T-cell (primary cell): ENCODE results near the gene FAM76A. TPM values are rescaled to one million over a fixed set of nuclear protein-coding genes. Genes with fewer than 3 reads are reported as not detected.
"Not testable (repeated sequence)": the region's sequence is repeated elsewhere in the genome, so short reads cannot be mapped to it uniquely, and the experiment has no call there.

Experiments used
- ATAC-seq, 4 experiments: fragments of 200-7000 bp in 3 of 4; fragments of 150-1000 bp in 1 of 4; cut with Tn5 transposase; replicated peaks in 1 of 4; 1 replicate in 3 of 4; 2 replicates in 1 of 4; pipeline ENCODE4 v1.10.0; 2021; ENCODE audit warnings: moderate library complexity in 3 of 4, mild to moderate bottlenecking in 2 of 4, moderate number of reproducible peaks in 1 of 4
- CTCF ChIA-PET, 2 donors: fragments of 300-600 bp; sonication (Branson Sonifier 250); formaldehyde crosslinking; loops; one replicate each; lab custom pipeline; 2022; ENCODE audit warnings: antibody characterized with exemption in 2 of 2; lab: Charles Lee
- POLR2A ChIA-PET, 2 donors: fragments of 300-600 bp; sonication (Branson Sonifier 250); formaldehyde crosslinking; loops; one replicate each; lab custom pipeline; 2022; ENCODE audit warnings: antibody characterized with exemption in 2 of 2; lab: Charles Lee
- DNase-seq, 35 experiments: peaks; one replicate each; pipeline versions ENCODE4 v3.0.0 to v3.0.0-alpha.2; 2013 to 2023
- H3K27ac ChIP-seq: one replicate; pipeline ENCODE4 v1.5.1; 2013; ENCODE audit warnings: low read length
- H3K27me3 ChIP-seq, 2 experiments: replicated peaks in 1 of 2; 1 replicate in 1 of 2; 2 replicates in 1 of 2; pipeline versions ENCODE4 v1.6.1 to v1.7.0; 2013; ENCODE audit warnings: low read length in 1 of 2, mixed read lengths in 1 of 2; ENCODE audit not compliant: control insufficient read depth in 2 of 2, insufficient read depth in 2 of 2; ENCODE audit errors: extremely low read depth in 1 of 2
- H3K36me3 ChIP-seq, 2 donors: 1 replicate in 1 of 2; 2 replicates in 1 of 2; pipeline versions ENCODE4 v1.6.1 to v1.7.0; 2013; ENCODE audit warnings: low read length in 1 of 2; ENCODE audit not compliant: control insufficient read depth in 2 of 2, insufficient read depth in 1 of 2; ENCODE audit errors: extremely low read depth in 1 of 2
- H3K4me1 ChIP-seq, 2 experiments: 1 replicate in 1 of 2; 2 replicates in 1 of 2; pipeline versions ENCODE4 v1.6.1 to v1.7.0; 2013; ENCODE audit warnings: low read length in 2 of 2, mixed read lengths in 1 of 2; ENCODE audit not compliant: insufficient read depth in 2 of 2, control insufficient read depth in 1 of 2; ENCODE audit errors: extremely low read depth in 1 of 2
- H3K4me3 ChIP-seq, 2 donors: 1 replicate in 1 of 2; 2 replicates in 1 of 2; pipeline versions ENCODE4 v1.5.1 to v1.7.0; 2013; ENCODE audit warnings: mild to moderate bottlenecking in 2 of 2, low read length in 1 of 2, moderate library complexity in 1 of 2; ENCODE audit not compliant: control insufficient read depth in 1 of 2; ENCODE audit errors: extremely low read depth in 1 of 2
- H3K9me3 ChIP-seq: 2 replicates; pipeline ENCODE4 v1.7.0; 2013
- H3K27ac Mint-ChIP-seq, 2 donors: one replicate each; pipeline ENCODE4 v1.8.0; 2020 to 2021; ENCODE audit warnings: mild to moderate bottlenecking in 2 of 2, mixed read lengths in 2 of 2
- H3K27me3 Mint-ChIP-seq, 2 donors: one replicate each; pipeline ENCODE4 v1.8.0; 2021 to 2022; ENCODE audit warnings: mixed read lengths in 2 of 2
- H3K36me3 Mint-ChIP-seq: one replicate; pipeline ENCODE4 v1.8.0; 2021; ENCODE audit warnings: mixed read lengths
- H3K4me1 Mint-ChIP-seq, 3 donors: one replicate each; pipeline ENCODE4 v1.8.0; 2020 to 2022; ENCODE audit warnings: mixed read lengths in 3 of 3, mild to moderate bottlenecking in 1 of 3
- H3K4me3 Mint-ChIP-seq, 3 donors: one replicate each; pipeline ENCODE4 v1.8.0; 2020 to 2022; ENCODE audit warnings: mild to moderate bottlenecking in 3 of 3, mixed read lengths in 3 of 3, moderate library complexity in 3 of 3
- H3K9me3 Mint-ChIP-seq, 3 donors: one replicate each; pipeline ENCODE4 v1.8.0; 2020 to 2022; ENCODE audit warnings: mixed read lengths in 3 of 3
- WGBS: methylation state at CpG from one replicate; pipeline ENCODE4 v1.1.5; 2013; ENCODE audit warnings: missing lambda C conversion rate; ENCODE audit not compliant: insufficient coverage; 5-methylcytosine and 5-hydroxymethylcytosine counted together
- total RNA-seq, 35 experiments: library from RNA in 6 of 35; stranded (reverse) in 6 of 35; fragments of 120-200 nt in 1 of 35; gene quantifications; one replicate each; pipeline versions ENCODE4 v1.2.1 to v1.2.4 and lab custom pipeline; 2013 to 2026

Gene FAM76A
- total RNA-seq, 5 donors from 2014 or later (not counting 1 experiment from before 2014, with no cell fraction given) = 18.1 to 23.4 (median 21.2) TPM

DNA sequence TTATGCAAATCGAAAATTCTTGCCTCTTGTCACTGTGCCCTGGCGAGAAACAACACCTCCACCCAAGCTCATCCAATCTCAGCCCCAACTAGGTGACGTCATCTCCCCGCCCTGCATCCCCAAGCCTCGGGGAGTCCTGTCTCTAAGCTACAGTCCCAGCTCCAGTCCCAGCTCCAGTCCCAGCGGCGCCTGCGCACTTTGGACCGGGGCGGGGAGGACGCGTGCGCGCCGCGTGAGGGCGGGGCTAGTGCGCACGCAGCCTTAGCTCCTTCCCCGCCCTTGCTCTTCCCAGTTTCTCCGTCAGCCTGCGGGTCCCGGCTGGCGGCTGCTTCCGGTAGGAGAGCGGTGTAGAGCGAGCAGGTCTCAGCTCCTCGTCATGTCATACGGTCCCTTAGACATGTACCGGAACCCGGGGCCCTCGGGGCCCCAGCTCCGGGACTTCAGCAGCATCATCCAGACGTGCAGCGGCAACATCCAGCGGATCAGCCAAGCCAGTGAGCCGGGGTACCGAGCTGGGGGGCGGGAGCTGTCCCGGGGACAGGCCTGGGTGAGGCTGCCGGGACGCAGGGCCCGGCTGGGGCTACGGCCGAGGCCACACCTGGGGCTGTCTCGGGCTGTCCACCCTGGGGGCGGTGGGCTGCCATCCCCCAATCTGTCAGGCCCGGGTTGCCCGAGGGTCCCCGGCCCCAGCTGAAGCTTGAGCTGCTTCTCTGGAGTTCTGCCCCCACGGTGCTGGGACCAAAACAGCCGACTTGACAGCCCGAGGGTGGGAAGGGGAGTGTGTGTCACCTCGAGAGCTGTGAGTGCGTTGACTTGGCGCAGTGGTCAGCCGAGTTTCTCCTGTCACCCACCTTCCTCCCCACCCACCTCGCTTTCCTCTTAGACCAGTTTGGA, 47.4 kb downstream of the FAM76A start, which contains the start of gene STX12:
Gene STX12, plus strand, starts transcription at position 288 of the 894 bp plus-strand sequence. Its CDS starts 89 bp downstream, at position 377.
- CTCF ChIA-PET = interaction anchor here in 1 of 2 donors (0.5 to 1.9 kb wide), 14 partner anchors 25 to 1409 kb away, joined by 3 to 20 read pairs (median 3); partner anchors contain the start of genes FAM76A, SLC9A1 and SRSF4
- peak; percentile 93 to 96 (median 94) for ATAC-seq

DNA sequence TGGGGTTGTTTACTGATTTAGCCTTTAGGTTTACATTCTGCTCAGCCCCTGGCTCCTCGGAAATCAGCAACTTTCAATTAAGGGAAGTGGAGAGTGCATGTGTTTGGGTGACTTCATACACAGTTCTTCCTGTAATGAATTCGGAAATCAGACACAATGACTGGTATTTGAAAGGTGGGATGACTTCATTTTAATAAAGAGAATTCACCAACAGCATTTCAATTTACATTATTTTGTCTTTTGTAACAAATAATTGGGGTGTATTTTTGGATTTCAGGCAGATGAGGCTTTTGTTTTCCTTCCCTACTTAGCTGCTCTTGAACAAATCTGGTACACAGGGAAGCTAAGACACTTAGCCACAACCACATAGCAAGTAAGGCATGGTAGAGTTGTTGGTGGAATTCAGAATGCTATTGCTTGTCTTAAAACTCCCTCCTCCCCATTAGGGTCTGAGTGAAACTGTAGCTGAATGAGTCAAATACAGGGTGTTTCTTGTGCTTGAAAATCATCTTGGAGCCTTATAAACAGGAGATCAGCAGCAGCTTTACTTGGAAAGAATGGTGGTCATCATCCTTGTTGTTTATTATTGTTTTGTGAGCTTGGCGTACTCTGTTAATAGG, 48.2 kb downstream of the FAM76A start:
- no peaks in the 10 kb centered on the region for H3K9me3 Mint-ChIP-seq
- peak overlapping the region; percentile 90 to 95 for H3K27ac Mint-ChIP-seq
- ChIA-PET POLR2A (interaction anchor here in 1 of 2 donors (0.7 kb wide), 1 partner anchor 59 kb away, joined by 3 read pairs; no protein-coding TSS in a partner anchor), CTCF (interaction anchor here in 1 of 2 donors (0.6 to 1.9 kb wide), 8 partner anchors 12 to 1649 kb away, joined by 3 to 20 read pairs (median 3); partner anchors contain the start of genes FAM76A, SLC9A1 and SRSF4)
- Histone ChIP-seq H3K4me1 (peaks cover 15 to 19% of the 10 kb centered on the region in 2 experiments), H3K9me3 (no peaks in the 10 kb centered on the region), H3K4me3 (peak overlapping the region; percentile 82 to 86), H3K27ac (peak overlapping the region; percentile 91), H3K27me3 (no peaks in the 10 kb centered on the region), H3K36me3 (no peaks in the 10 kb centered on the region)
- H3K4me3 Mint-ChIP-seq = peak overlapping the region; percentile 84 to 98 (median 93)
- DNase-seq (no peak), ATAC-seq (peak in 1 of 4 experiments; percentile 5)
- no peaks in the 10 kb centered on the region for H3K27me3 Mint-ChIP-seq
- 0% methylated on average over 1 of the region's 3 CpGs for WGBS
- peaks cover 29 to 40% (median 37%) of the 10 kb centered on the region in 3 donors for H3K4me1 Mint-ChIP-seq
- peaks cover 6% of the 10 kb centered on the region for H3K36me3 Mint-ChIP-seq

More for the DNA sequence above, 47.4 kb downstream of the FAM76A start, which contains the start of gene STX12:
- peak within 1 kb of the TSS; percentile 82 to 86 for H3K4me3 ChIP-seq
- peak within 1 kb of the TSS; percentile 91 for H3K27ac ChIP-seq
- Mint-ChIP-seq H3K27ac (peak within 1 kb of the TSS; percentile 97 to 98), H3K27me3 (no peaks in the 10 kb centered on the region), H3K4me1 (peaks cover 29 to 38% (median 36%) of the 10 kb centered on the region in 3 donors), H3K4me3 (peak within 1 kb of the TSS; percentile 84 to 98 (median 93)), H3K36me3 (peaks cover 6% of the 10 kb centered on the region), H3K9me3 (no peaks in the 10 kb centered on the region)
- peaks cover 15 to 19% of the 10 kb centered on the region in 2 experiments for H3K4me1 ChIP-seq
- POLR2A ChIA-PET = interaction anchor here (0.5 to 1.6 kb wide), 9 partner anchors 8 to 895 kb away, joined by 3 to 25 read pairs (median 4); partner anchors contain the start of genes FAM76A (in 2 of the 2) and RNU11 (in 1 of the 2)
- DNase-seq = peak; percentile 96 to 100 (median 98)
- WGBS = under 1% methylated on average over 50 of the region's 58 CpGs
- H3K9me3 ChIP-seq = no peaks in the 10 kb centered on the region
- H3K36me3 ChIP-seq = no peaks in the 10 kb centered on the region
- H3K27me3 ChIP-seq = no peaks in the 10 kb centered on the region

DNA sequence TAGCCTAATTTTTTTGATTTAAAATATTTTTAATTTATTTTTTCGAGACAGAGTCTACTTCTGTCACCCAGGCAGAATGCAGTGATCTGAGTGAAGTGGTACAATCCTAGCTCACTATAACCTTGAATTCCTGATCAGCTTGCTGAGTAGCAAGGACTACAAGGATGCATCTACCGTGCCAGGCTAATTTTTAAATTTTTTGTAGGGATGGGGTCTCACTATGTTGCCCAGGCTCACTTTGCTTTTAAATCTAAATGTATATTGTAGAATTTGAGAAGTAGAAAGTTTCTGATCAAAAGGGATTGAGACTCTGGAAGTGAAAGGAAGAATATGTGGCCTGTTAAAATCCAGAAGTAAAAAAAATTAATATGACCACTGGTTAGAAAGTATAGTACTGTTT, 48.9 kb downstream of the FAM76A start:
- H3K4me3 ChIP-seq = no peak overlapping the region
- H3K27ac Mint-ChIP-seq = peak overlapping the region in 1 of 2 donors; percentile 44
- ChIA-PET CTCF (interaction anchor here in 1 of 2 donors (0.6 to 1.6 kb wide), 3 partner anchors 12 to 1650 kb away, joined by 3 read pairs; no protein-coding TSS in a partner anchor), POLR2A (interaction anchor here in 1 of 2 donors (0.6 kb wide), 1 partner anchor 359 kb away, joined by 3 read pairs; no protein-coding TSS in a partner anchor)
- no CpG with 5 or more reads among the region's 2 CpGs for WGBS
- H3K4me1 Mint-ChIP-seq = peaks cover 36 to 40% (median 37%) of the 10 kb centered on the region in 3 donors
- H3K4me3 Mint-ChIP-seq = peak overlapping the region in 1 of 3 donors; percentile 13
- no peak for ATAC-seq
- H3K36me3 Mint-ChIP-seq = peaks cover 9% of the 10 kb centered on the region
- no peak for DNase-seq
- H3K27me3 ChIP-seq = no peaks in the 10 kb centered on the region
- H3K27me3 Mint-ChIP-seq = no peaks in the 10 kb centered on the region
- H3K27ac ChIP-seq = peak overlapping the region; percentile 91
- peaks cover 15 to 19% of the 10 kb centered on the region in 2 experiments for H3K4me1 ChIP-seq
- no peaks in the 10 kb centered on the region for H3K36me3 ChIP-seq
- no peaks in the 10 kb centered on the region for H3K9me3 ChIP-seq
- H3K9me3 Mint-ChIP-seq = no peaks in the 10 kb centered on the region

DNA sequence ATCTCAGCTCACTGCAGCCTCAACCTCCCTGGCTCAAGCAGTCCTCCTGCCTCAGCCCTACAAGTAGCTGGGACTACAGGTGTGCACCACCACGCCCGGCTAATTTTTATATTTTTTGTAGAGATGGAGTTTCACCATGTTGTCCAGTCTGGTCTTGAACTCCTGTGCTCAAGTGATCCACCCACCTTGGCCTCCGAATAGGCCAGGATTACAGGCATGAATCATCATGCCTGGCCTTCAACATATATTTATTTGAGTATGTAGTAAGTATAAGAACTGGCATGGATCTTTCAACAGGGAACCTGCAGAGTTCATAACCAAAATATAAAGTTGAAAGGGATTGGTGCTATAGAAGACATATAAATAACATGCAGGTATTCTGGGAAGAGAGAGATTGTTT, 49.6 kb downstream of the FAM76A start:
- H3K36me3 Mint-ChIP-seq, DNase-seq, CTCF ChIA-PET, H3K4me3 ChIP-seq, ATAC-seq, H3K36me3 ChIP-seq, H3K9me3 ChIP-seq, POLR2A ChIA-PET, H3K27me3 Mint-ChIP-seq, H3K27ac ChIP-seq, H3K27me3 ChIP-seq, H3K9me3 Mint-ChIP-seq, H3K4me3 Mint-ChIP-seq: not testable (repeated sequence)
- H3K4me1 Mint-ChIP-seq = peaks cover 37 to 40% (median 39%) of the 10 kb centered on the region in 3 donors
- peak overlapping the region in 1 of 2 donors; percentile 70 for H3K27ac Mint-ChIP-seq
- H3K4me1 ChIP-seq = peaks cover 15 to 19% of the 10 kb centered on the region in 2 experiments
- no CpG with 5 or more reads among the region's 3 CpGs for WGBS

DNA sequence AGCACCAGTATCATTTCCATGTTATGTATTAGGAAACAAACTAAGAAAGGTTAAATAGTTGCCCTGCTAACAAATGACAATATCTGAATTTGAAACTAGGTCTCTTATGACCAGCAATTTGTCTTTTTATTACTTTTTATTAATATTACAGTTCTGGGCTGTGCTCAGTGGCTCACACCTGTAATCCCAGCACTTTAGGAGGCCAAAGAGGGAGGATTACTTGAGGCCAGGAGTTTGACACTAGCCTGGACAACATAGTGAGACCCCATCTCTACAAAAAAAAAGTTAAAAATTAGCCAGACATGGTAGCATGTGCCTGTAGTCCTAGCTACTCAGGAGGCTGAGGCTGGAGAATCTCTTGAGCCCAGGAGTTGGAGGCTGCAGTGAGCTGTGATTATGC, 50.5 kb downstream of the FAM76A start:
- CTCF ChIA-PET, H3K27me3 ChIP-seq, ATAC-seq, H3K27me3 Mint-ChIP-seq, H3K36me3 Mint-ChIP-seq, DNase-seq, H3K27ac ChIP-seq, H3K9me3 ChIP-seq, H3K36me3 ChIP-seq, H3K4me3 ChIP-seq, H3K4me3 Mint-ChIP-seq, H3K9me3 Mint-ChIP-seq: not testable (repeated sequence)
- Mint-ChIP-seq H3K4me1 (peaks cover 37 to 42% (median 40%) of the 10 kb centered on the region in 3 donors), H3K27ac (peak overlapping the region in 1 of 2 donors; percentile 52)
- POLR2A ChIA-PET = interaction anchor here in 1 of 2 donors (0.5 kb wide), 1 partner anchor 18 kb away, joined by 8 read pairs; no protein-coding TSS in a partner anchor
- peaks cover 15 to 19% of the 10 kb centered on the region in 2 experiments for H3K4me1 ChIP-seq
